DMS79 (cell line): Measurements from ENCODE around the gene PUDP.
"Not testable (repeated sequence)": the region's sequence is repeated elsewhere in the genome, so short reads cannot be mapped to it uniquely, and the experiment has no call there.

Experiments
- DNase-seq: peaks from one replicate; lab custom pipeline; 2025; lab: John Stamatoyannopoulos, UW

The PUDP gene

GRCh38 chrX:7147978-7148854 lies at the start of gene PUDP:
PUDP (minus strand) TSS chrX:7148153; CDS start chrX:7148113, 40 bp downstream.
- peak; percentile 9 for DNase-seq

- DNase-seq = no peak
These were observed 46.7 kb upstream of the PUDP start for GRCh38 chrX:7194606-7195005.

- no peak for DNase-seq
These were observed 44.9 kb upstream of the PUDP start for GRCh38 chrX:7192871-7193270.

- DNase-seq = no peak
These were observed 43.7 kb upstream of the PUDP start for GRCh38 chrX:7191681-7192110.

GRCh38 chrX:7190157-7190556 lies 42.2 kb upstream of the PUDP start:
- no peak for DNase-seq

GRCh38 chrX:7188672-7189071 lies 40.7 kb upstream of the PUDP start:
- DNase-seq = no peak

DNA sequence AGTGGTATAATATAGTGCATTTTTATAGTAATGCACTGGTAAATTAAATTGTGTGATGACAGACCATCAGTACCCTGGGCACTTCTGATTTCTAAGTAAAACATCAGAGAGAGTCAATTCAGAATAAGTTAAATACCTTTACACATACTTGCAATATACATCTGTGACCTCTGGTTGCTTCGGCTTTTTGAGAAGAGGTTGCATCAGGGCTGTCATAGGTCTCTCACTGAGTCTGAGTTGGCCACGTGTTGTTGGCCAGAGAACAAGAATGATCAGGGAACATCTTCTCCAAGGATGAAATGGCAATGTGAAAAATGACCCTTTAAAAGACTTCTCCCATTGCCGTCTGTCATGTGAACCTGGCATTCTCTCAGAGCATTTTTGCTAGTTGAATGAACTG lies 36.9 kb upstream of the PUDP start:
- no peak for DNase-seq

DNA sequence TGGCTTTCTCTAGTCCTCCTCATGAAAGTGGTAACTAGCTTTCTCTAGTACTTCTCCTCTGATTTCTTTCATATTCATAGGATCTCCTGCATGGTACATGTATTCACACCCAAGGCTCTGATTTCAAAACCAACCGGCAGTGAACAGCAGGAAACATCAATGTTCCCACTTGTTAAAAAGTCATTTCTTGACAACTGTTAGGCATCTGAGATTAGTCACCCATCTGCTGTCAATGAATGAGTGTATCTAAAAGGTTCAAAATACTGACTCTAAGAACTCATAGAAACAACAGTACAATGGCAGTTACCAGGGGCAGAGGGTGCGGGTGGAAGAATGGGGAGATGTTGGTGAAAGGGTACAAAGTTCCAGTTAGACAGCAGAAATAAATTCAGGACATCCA lies 31.5 kb upstream of the PUDP start:
- no peak for DNase-seq

DNA sequence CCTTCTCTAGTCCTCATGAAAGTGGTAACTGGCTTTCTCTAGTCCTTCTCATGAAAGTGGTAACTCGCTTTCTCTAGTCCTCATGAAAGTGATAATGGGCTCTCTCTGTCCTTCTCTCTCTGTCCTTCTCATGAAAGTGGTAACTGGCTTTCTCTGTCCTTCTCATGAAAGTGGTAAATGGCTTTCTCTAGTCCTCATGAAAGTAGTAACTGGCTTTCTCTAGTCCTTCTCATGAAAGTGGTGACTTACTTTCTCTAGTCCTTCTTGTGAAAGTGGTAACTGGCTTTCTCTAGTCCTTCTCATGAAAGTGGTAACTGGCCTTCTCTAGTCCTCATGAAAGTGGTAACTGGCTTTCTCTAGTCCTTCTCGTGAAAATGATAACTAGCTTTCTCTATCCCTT lies 30.9 kb upstream of the PUDP start:
- DNase-seq = not testable (repeated sequence)

DNA sequence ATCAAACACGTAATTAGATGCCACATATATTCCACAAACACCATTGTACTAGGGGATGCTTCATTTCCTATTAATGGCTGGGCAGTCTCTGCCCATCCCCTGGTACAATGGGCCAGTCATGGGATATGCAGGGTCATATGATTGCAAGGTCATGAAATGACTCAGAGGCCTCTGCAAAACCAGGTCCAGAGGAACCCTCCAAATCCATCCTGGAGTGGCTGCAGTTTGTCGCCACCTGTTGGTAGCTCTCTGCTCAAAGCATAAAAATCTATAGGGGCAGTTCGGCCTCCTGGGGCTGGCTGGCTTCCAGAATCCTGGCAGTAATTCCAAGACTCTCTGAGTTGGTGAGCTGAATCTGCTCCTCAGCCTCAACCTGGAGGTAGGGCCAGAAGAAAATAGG lies 22.9 kb upstream of the PUDP start:
- no peak for DNase-seq

GRCh38 chrX:7169627-7170026 lies 21.7 kb upstream of the PUDP start:
- DNase-seq = no peak

- DNase-seq = no peak
These were observed 20.4 kb upstream of the PUDP start for GRCh38 chrX:7168371-7168770.

GRCh38 chrX:7164174-7164573 lies 16.2 kb upstream of the PUDP start:
- no peak for DNase-seq

DNA sequence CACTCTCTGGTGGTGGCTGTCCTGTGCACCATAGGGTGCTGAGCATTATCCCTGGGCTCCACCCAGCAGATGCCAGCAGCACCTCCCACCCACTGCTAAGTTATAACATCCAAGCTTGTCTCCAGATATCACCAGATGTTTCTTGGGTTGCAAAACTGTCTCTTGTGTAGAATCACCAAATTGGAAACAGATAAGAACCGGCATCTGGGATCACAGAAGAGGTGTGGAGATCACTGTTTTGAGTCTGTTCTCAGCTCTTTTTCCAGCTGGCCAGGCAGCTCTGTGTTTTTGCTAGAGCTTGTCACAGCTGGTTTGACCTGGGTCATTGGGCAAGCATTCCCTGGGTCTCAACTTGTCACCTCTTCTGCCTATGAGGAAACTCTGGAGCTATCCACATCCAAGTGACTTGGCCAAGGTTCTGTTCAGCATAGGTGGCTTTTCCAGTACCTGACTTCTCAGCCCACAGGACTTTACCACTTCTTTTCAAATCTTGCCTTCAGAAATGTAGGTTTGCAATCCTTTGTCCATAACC lies 15.3 kb upstream of the PUDP start:
- DNase-seq = no peak

DNA sequence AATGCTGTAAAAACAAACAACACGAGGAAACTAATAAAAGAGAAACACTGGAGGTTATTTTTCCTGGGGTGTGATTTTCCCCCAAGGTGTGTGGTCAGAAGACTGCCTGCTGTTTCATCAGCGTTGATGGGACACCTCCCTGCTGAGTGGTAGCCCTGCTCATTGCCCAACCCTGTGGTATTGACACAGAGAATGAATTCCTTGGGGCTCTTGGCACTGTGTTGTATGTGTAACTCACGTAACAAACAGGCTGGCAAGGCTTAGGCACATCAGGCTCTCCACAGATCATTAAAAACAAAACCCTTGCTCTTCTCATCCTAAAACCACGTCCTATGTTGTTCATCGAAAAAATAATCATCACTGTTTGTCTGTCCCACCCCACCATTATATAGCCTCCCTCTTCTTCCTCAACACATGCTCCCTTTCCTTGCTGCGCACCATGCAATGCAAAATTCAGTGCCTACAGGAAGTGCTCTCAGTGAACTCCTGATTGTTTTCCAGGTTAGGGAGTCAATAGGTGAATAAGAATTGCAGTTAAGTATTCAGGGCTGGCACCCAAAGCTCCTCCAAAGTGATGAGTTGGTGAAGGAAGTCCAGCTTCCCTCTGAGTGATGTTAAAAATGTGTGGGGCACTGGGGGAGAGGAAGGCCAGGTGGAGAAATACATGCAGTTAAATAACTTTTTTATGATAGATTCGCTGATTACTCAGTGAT lies 11.4 kb upstream of the PUDP start:
- DNase-seq = no peak

DNA sequence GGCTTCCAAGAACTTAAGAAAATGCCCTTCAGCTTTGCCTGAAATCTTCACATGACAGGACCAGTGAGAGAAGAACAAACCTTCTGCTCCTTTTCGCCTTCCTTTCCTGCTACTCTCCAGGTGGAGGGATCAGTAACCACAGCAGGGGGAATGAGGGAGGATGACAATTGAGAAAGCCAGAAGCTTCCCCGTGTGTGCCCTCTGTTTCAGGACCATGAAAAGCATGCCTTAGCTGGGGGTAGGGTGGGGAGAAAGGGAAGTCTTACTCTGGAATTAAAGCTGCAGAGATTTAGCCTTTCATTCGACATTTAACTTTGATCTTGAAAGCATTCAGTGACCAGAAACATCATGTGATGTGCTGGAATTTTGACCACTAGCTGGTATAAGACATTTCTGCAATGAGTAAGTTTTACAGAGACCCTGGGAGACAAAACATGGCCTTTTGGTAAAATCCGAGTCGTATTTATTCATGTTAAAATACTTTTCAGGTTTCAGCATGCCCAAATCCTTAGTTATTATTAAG lies 10.6 kb upstream of the PUDP start:
- no peak for DNase-seq

DNA sequence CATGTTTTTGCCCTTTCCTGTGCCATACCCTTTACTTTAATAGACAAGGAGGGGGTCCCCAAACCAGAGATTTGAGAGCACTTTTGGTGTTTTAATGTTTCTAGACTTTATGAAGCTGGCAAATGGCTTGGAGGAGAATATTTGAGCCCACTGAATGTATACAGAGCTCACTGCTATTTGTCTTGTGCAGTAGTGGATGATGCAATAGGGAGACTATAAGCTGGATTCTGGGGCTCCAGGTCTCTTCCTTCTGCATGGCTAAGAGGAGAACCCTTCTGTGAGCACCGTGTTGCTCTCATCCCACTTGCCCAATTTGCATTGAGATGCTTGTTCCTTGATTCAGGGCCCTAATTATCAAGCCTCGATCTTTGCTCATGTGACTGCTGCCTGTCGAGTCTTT lies 8.9 kb upstream of the PUDP start:
- DNase-seq = no peak

GRCh38 chrX:7155163-7155562 lies 7.2 kb upstream of the PUDP start:
- no peak for DNase-seq

GRCh38 chrX:7154041-7154597 lies 6.2 kb upstream of the PUDP start:
- DNase-seq = no peak

DNA sequence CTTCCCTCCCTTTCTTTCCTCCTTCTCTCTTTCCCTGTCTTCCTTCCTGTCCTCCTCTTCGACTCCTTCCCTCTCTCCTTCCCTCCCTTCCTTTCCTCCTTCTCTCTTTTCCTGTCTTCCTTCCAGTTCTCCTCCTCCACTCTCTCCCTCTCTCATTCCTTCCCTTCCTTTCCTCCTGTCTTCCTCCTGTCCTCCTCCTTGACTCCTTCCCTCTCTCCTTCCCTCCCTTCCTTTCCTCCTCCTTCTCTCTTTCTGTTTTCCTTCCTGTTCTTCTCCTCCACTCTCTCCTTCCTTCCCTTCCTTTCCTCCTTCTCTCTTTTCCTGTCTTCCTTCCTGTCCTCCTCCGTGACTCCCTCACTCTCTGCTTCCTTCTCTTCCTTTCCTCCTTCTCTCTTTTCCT lies 5.3 kb upstream of the PUDP start:
- DNase-seq = no peak

DNA sequence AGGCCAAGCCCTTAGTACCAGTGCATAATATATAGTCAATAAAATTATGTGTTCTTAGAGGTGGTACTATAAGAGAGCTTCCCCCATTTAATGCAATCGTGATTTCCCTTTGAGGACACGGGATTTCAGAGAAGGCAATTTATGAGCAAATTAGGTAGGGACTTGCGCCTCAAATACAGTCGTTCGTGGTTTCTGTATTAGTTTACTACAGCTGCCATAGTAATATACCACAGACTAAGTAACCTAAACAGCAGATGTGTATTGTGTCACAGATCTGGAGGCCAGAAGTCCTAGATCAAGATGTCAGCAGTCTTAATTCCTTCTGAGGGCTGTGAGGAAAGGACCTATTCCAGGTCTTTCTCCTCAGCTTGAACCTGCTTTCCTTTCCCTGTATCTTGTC lies 1.5 kb upstream of the PUDP start:
- DNase-seq = no peak

- DNase-seq = no peak
These were observed 458 bp downstream of the PUDP start, which contains the start of gene STS for GRCh38 chrX:7147413-7147977. STS (plus strand) TSS chrX:7147712; CDS start chrX:7253200, 105,488 bp downstream.
